Caco-2 (cell line): ENCODE results near the gene WDR75. TPM values are rescaled to one million over a fixed set of nuclear protein-coding genes. Genes with fewer than 3 reads are reported as not detected.

Source experiments
- BruUV-seq: library from RNA; stranded (reverse); fragments of 400-500 nt; replicated peaks from 2 replicates; lab custom pipeline; 2021; lab: Mats Ljungman, UMichigan
- CTCF ChIA-PET: fragments of 300-600 bp; sonication (Branson Sonifier 250); formaldehyde crosslinking; loops from one replicate; lab custom pipeline; 2022; ENCODE audit warnings: antibody characterized with exemption; lab: Charles Lee
- POLR2A ChIA-PET: fragments of 300-600 bp; sonication (Branson Sonifier 250); formaldehyde crosslinking; loops from one replicate; lab custom pipeline; 2022; ENCODE audit warnings: antibody characterized with exemption; lab: Charles Lee
- DNase-seq, 2 experiments: peaks; one replicate each; pipeline versions ENCODE4 v3.0.0 to v3.0.0-alpha.2; 2020 to 2022
- H3K27me3 ChIP-seq: replicated peaks from 2 replicates; pipeline ENCODE4 v1.6.0; 2011; ENCODE audit warnings: low read length; ENCODE audit not compliant: control insufficient read depth, insufficient read depth
- H3K36me3 ChIP-seq: 2 replicates; pipeline ENCODE4 v1.5.1; 2011; ENCODE audit warnings: low read length; ENCODE audit not compliant: control insufficient read depth, insufficient read depth
- H3K4me1 ChIP-seq: fragments of 250-450 bp; sonication (Bioruptor Pico); 2 replicates; pipeline ENCODE4 v1.5.1; 2020; ENCODE audit warnings: mild to moderate bottlenecking
- H3K4me3 ChIP-seq: 2 replicates; pipeline ENCODE4 v1.5.1; 2011; ENCODE audit warnings: low read depth, mild to moderate bottlenecking, control low read depth, low read length
- H3K9me3 ChIP-seq: fragments of 250-450 bp; sonication (Bioruptor Pico); 2 replicates; pipeline ENCODE4 v1.5.1; 2020; ENCODE audit warnings: mild to moderate bottlenecking, moderate library complexity
- H3K27ac Mint-ChIP-seq: one replicate; pipeline ENCODE4 v1.8.0; 2022; ENCODE audit warnings: mixed read lengths; ENCODE audit not compliant: unreplicated experiment
- H3K27me3 Mint-ChIP-seq: one replicate; pipeline ENCODE4 v1.8.0; 2022; ENCODE audit warnings: mixed read lengths; ENCODE audit not compliant: insufficient read depth, unreplicated experiment
- H3K36me3 Mint-ChIP-seq: one replicate; pipeline ENCODE4 v1.8.0; 2022; ENCODE audit warnings: mild to moderate bottlenecking, mixed read lengths; ENCODE audit not compliant: insufficient read depth, unreplicated experiment
- H3K4me1 Mint-ChIP-seq: one replicate; pipeline ENCODE4 v1.8.0; 2022; ENCODE audit warnings: low read depth, mixed read lengths; ENCODE audit not compliant: unreplicated experiment
- H3K4me3 Mint-ChIP-seq: one replicate; pipeline ENCODE4 v1.8.0; 2022; ENCODE audit warnings: mild to moderate bottlenecking, moderate library complexity, mixed read lengths; ENCODE audit not compliant: unreplicated experiment
- H3K9me3 Mint-ChIP-seq: one replicate; pipeline ENCODE4 v1.8.0; 2022; ENCODE audit warnings: mixed read lengths; ENCODE audit not compliant: unreplicated experiment
- intact Hi-C: fragments of 100-400 bp; cut with micrococcal nuclease; formaldehyde crosslinking; loops from one replicate; pipeline ENCODE4 v1.10.0; 2022; ENCODE audit not compliant: unreplicated experiment
- total RNA-seq: library from RNA; stranded (reverse); gene quantifications from 2 replicates; pipeline ENCODE4 v1.2.3, GENCODE V29; 2022
- TF ChIP-seq, protein P1 (sequence below), 2 experiments: fragments of 200-600 bp in 1 of 2; IDR thresholded peaks; 1 replicate in 1 of 2; 2 replicates in 1 of 2; pipeline versions ENCODE4 v1.5.1 to v1.8.0; 2011 to 2022; ENCODE audit warnings: antibody characterized with exemption in 1 of 2, control low read depth in 1 of 2, inconsistent platforms in 1 of 2, low read depth in 1 of 2, low read length in 1 of 2, mild to moderate bottlenecking in 1 of 2, moderate library complexity in 1 of 2; ENCODE audit not compliant: insufficient read depth in 1 of 2, severe bottlenecking in 1 of 2, unreplicated experiment in 1 of 2

WDR75 gene
- total RNA-seq, 1 experiment from 2014 or later, result 50.2 TPM

DNA sequence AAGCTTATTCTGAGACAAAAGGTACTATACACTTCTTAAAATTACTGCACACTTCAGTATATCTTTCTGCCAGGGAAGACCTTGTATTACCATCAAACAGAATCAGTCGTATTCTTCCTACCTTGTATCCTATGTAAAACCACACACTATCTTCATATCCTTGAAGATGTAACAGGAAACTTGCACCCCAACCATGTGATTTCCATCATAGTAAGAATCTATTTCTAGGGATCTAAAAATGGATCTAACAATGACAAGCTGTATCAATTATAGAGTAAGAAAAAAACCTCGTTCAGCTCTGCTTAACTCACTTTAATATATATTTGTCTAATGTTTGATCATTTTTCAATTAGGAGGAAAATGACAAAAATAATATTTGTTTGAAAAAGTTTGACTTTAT lies 60.2 kb downstream of the WDR75 start:
- peaks cover 21% of the 10 kb centered on the region for H3K4me1 ChIP-seq
- CTCF ChIA-PET, result no interaction called here
- POLR2A ChIA-PET, result no interaction called here
- TF ChIP-seq, protein P1, sequence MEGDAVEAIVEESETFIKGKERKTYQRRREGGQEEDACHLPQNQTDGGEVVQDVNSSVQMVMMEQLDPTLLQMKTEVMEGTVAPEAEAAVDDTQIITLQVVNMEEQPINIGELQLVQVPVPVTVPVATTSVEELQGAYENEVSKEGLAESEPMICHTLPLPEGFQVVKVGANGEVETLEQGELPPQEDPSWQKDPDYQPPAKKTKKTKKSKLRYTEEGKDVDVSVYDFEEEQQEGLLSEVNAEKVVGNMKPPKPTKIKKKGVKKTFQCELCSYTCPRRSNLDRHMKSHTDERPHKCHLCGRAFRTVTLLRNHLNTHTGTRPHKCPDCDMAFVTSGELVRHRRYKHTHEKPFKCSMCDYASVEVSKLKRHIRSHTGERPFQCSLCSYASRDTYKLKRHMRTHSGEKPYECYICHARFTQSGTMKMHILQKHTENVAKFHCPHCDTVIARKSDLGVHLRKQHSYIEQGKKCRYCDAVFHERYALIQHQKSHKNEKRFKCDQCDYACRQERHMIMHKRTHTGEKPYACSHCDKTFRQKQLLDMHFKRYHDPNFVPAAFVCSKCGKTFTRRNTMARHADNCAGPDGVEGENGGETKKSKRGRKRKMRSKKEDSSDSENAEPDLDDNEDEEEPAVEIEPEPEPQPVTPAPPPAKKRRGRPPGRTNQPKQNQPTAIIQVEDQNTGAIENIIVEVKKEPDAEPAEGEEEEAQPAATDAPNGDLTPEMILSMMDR (IDR thresholded peaks at IDR 0.05; ENCODE audit: insufficient read depth in 1 of 2, low read depth in 1 of 2, low read length in 1 of 2, severe bottlenecking in 1 of 2, unreplicated experiment in 1 of 2), result no peak
- no peaks in the 10 kb centered on the region for H3K36me3 Mint-ChIP-seq
- DNase-seq, result no peak
- H3K4me3 Mint-ChIP-seq, result no peak overlapping the region
- H3K9me3 Mint-ChIP-seq, result no peaks in the 10 kb centered on the region
- intact Hi-C loops, result no loop called here
- H3K4me1 Mint-ChIP-seq, result peaks cover 22% of the 10 kb centered on the region
- no peaks in the 10 kb centered on the region for H3K27me3 ChIP-seq
- no peak overlapping the region for H3K27ac Mint-ChIP-seq
- no peaks in the 10 kb centered on the region for H3K36me3 ChIP-seq
- BruUV-seq, result no TSS peak
- H3K4me3 ChIP-seq, result no peak overlapping the region
- no peaks in the 10 kb centered on the region for H3K9me3 ChIP-seq
- H3K27me3 Mint-ChIP-seq, result no peaks in the 10 kb centered on the region

DNA sequence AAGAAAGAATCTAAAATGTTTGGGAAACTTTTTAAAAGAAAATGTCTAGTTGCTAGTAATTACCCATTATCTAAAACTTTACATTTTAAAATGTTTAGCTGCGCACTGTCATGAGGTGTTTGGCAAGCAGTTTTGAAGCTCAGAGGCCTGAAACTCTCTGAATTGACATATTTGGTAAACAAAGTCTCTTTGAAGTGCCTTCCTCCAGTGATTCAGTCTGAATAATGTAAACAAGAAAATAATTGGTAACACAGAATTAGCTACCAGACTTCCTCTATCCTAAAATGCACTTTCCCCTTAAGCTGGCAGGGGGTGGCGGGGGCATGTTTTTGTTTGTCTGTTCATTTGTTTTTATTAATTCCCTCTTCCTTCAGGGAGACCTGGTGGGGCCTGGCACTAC lies 61.4 kb downstream of the WDR75 start:
- Histone ChIP-seq H3K4me3 (no peak overlapping the region), H3K36me3 (no peaks in the 10 kb centered on the region), H3K4me1 (peaks cover 28% of the 10 kb centered on the region), H3K27me3 (no peaks in the 10 kb centered on the region), H3K9me3 (no peaks in the 10 kb centered on the region)
- TF ChIP-seq, protein P1 (IDR thresholded peaks at IDR 0.05; ENCODE audit: insufficient read depth in 1 of 2, low read depth in 1 of 2, low read length in 1 of 2, severe bottlenecking in 1 of 2, unreplicated experiment in 1 of 2), result no peak
- H3K4me3 Mint-ChIP-seq, result no peak overlapping the region
- H3K27me3 Mint-ChIP-seq, result no peaks in the 10 kb centered on the region
- no peak overlapping the region for H3K27ac Mint-ChIP-seq
- intact Hi-C loops, result no loop called here
- H3K4me1 Mint-ChIP-seq, result peaks cover 25% of the 10 kb centered on the region
- no peak for DNase-seq
- BruUV-seq, result no TSS peak
- POLR2A ChIA-PET, result no interaction called here
- CTCF ChIA-PET, result no interaction called here
- no peaks in the 10 kb centered on the region for H3K36me3 Mint-ChIP-seq
- no peaks in the 10 kb centered on the region for H3K9me3 Mint-ChIP-seq

DNA sequence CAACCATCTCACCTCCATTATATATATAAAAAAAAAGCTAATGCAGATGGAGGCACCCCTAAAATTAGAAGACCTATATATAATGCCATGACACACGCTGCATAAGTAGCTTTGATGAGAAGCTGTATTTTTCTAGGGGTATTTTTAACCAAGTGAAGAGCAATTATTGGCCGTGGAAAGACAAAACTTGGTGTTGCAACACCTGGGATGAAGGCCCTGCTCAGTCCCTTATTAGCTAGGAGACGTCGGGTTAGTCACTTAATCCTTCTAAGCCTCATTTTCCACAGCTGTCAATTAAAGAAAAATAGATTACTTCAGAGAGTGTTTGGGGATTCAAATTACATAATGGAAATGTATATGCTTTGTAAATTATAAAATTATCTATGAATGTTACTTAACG lies 63.0 kb downstream of the WDR75 start:
- no peak overlapping the region for H3K4me3 Mint-ChIP-seq
- peaks cover 10% of the 10 kb centered on the region for H3K9me3 Mint-ChIP-seq
- no peak for DNase-seq
- peaks cover 23% of the 10 kb centered on the region for H3K4me1 ChIP-seq
- no peak overlapping the region for H3K27ac Mint-ChIP-seq
- TF ChIP-seq, protein P1 (IDR thresholded peaks at IDR 0.05; ENCODE audit: insufficient read depth in 1 of 2, low read depth in 1 of 2, low read length in 1 of 2, severe bottlenecking in 1 of 2, unreplicated experiment in 1 of 2), result no peak
- no peaks in the 10 kb centered on the region for H3K36me3 Mint-ChIP-seq
- intact Hi-C loops, result no loop called here
- H3K9me3 ChIP-seq, result 0 out of 2 replicates have a peak, but pooled peaks cover 4% of the 10 kb centered on the region
- H3K4me3 ChIP-seq, result no peak overlapping the region
- H3K36me3 ChIP-seq, result no peaks in the 10 kb centered on the region
- H3K27me3 ChIP-seq, result no peaks in the 10 kb centered on the region
- no TSS peak for BruUV-seq
- ChIA-PET CTCF (no interaction called here), POLR2A (interaction anchor here (0.7 kb wide), 1 partner anchor 946 kb away, joined by 6 read pairs; no protein-coding TSS in a partner anchor)
- peaks cover 25% of the 10 kb centered on the region for H3K4me1 Mint-ChIP-seq
- H3K27me3 Mint-ChIP-seq, result no peaks in the 10 kb centered on the region
